ENCODE measurements around the gene SOX10. TPM values are rescaled to one million over a fixed set of nuclear protein-coding genes. Genes with fewer than 3 reads are reported as not detected.
"Not testable (repeated sequence)": the region's sequence is repeated elsewhere in the genome, so short reads cannot be mapped to it uniquely, and the experiment has no call there.

SOX10 gene
- total RNA-seq, 1 donor from 2014 or later: 4.2 TPM

DNA sequence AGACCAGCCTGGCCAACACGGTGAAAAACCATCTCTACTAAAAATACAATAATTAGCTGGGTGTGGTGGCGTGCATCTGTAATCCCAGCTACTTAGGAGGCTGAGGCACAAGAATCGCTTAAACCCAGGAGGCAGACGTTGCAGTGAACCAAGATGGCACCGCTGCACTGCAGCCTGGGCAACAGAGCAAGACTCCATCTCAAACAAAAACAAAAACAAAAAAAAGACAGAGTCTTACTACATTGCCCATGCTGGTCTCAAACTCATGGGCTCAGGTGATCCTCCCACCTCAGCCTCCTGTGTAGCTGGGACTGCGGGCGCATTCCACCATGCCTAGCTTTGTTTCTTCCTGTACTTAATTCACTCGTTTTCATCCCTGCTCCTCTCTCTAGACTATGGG, 8.3 kb downstream of the SOX10 start:
- not testable (repeated sequence) for H3K27me3 ChIP-seq (ENCODE audit: control insufficient read depth in 3 of 3, insufficient read depth in 3 of 3, low read length in 3 of 3); H3K4me3 ChIP-seq (ENCODE audit: low read length in 3 of 3); H3K4me1 ChIP-seq (ENCODE audit: control insufficient read depth in 3 of 3, insufficient read depth in 3 of 3, low read length in 3 of 3); H3K27ac ChIP-seq (ENCODE audit: low read depth, low read length); H3K36me3 ChIP-seq (ENCODE audit: control insufficient read depth in 3 of 3, insufficient read depth in 3 of 3, low read length in 3 of 3); H3K9me3 ChIP-seq (ENCODE audit: control insufficient read depth in 3 of 3, low read length in 3 of 3); H3K9ac ChIP-seq (ENCODE audit: low read depth in 1 of 3, low read length in 3 of 3)

- no peaks in the 10 kb centered on the region for H3K9me3 ChIP-seq (ENCODE audit: control insufficient read depth in 3 of 3, low read length in 3 of 3)
- H3K27me3 ChIP-seq (ENCODE audit: control insufficient read depth in 3 of 3, insufficient read depth in 3 of 3, low read length in 3 of 3): no peaks in the 10 kb centered on the region
- peaks cover 0 to 5% (median 0%) of the 10 kb centered on the region in 3 donors for H3K36me3 ChIP-seq (ENCODE audit: control insufficient read depth in 3 of 3, insufficient read depth in 3 of 3, low read length in 3 of 3)
- H3K27ac ChIP-seq (ENCODE audit: low read depth, low read length): no peak overlapping the region
- H3K4me1 ChIP-seq (ENCODE audit: control insufficient read depth in 3 of 3, insufficient read depth in 3 of 3, low read length in 3 of 3): peaks cover 0 to 3% (median 0%) of the 10 kb centered on the region in 3 donors
- no peak overlapping the region for H3K9ac ChIP-seq (ENCODE audit: low read depth in 1 of 3, low read length in 3 of 3)
- no peak overlapping the region for H3K4me3 ChIP-seq (ENCODE audit: low read length in 3 of 3)
Observed at GRCh38 chr22:37975153-37975552, 9.2 kb downstream of the SOX10 start.

DNA sequence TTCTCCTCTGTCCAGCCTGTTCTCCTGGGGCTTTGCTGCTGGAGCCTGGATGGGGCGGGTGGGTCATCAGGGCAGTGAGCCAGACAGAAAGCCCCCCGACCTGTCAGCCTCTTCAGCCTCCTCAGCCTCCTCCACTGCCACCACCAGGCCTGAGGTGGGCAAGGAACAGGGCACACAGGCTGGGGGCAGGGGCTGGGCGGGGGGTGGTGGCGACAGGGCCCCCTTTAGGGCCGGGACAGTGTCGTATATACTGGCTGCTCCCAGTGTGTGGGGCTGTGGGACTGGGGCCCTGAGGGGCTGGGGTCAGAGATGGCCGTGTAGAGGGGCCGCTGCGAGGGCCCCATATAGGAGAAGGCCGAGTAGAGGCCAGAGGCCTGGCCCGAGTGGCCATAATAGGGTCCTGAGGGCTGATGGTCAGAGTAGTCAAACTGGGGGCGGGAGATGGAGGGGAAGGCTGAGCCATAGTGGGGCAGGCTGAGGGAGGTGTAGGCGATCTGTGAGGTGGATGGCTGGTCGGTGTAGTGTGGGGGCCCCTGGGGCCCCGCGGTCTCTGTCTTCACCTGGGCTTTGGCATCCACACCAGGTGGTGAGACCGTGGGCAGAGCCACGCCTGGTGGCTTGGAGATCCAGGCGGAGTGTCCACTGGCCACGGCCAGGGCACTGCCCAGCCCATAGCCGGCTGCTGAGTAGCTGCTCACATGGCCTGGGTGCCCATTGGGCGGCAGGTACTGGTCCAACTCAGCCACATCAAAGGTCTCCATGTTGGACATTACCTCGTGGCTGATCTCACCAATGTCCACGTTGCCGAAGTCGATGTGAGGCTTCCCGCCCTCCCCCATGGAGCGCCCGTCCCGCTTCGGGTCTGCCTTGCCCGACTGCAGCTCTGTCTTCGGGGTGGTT, 10.8 kb downstream of the SOX10 start:
- Histone ChIP-seq H3K4me3 (ENCODE audit: low read length in 3 of 3) (no peak overlapping the region), H3K36me3 (ENCODE audit: control insufficient read depth in 3 of 3, insufficient read depth in 3 of 3, low read length in 3 of 3) (peaks cover 3 to 8% (median 5%) of the 10 kb centered on the region in 3 donors), H3K4me1 (ENCODE audit: control insufficient read depth in 3 of 3, insufficient read depth in 3 of 3, low read length in 3 of 3) (no peaks in the 10 kb centered on the region), H3K9ac (ENCODE audit: low read depth in 1 of 3, low read length in 3 of 3) (no peak overlapping the region), H3K27ac (ENCODE audit: low read depth, low read length) (no peak overlapping the region), H3K9me3 (ENCODE audit: control insufficient read depth in 3 of 3, low read length in 3 of 3) (no peaks in the 10 kb centered on the region), H3K27me3 (ENCODE audit: control insufficient read depth in 3 of 3, insufficient read depth in 3 of 3, low read length in 3 of 3) (no peaks in the 10 kb centered on the region)

DNA sequence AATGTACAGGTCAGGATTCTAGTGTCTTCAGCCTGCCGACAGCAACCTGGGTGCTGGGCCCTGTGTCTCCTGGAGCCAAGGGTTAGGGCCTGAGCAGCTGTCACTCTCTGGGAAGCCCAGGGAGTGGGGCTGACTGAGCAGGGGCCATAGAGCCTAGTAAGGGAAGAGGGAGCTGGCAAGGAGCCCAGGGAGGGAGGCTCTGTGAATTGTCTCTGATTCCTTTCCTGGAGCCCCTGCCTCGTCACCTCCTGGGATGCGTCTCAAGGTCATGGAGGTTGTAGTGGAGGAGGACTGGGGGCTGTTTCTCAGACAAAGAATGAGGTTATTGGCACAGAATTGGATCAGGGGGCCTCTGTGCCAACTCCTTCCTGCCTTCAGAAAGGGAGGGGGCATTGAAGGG, 11.8 kb downstream of the SOX10 start:
- Histone ChIP-seq H3K4me3 (ENCODE audit: low read length in 3 of 3) (no peak overlapping the region), H3K9me3 (ENCODE audit: control insufficient read depth in 3 of 3, low read length in 3 of 3) (no peaks in the 10 kb centered on the region), H3K9ac (ENCODE audit: low read depth in 1 of 3, low read length in 3 of 3) (no peak overlapping the region), H3K4me1 (ENCODE audit: control insufficient read depth in 3 of 3, insufficient read depth in 3 of 3, low read length in 3 of 3) (no peaks in the 10 kb centered on the region), H3K36me3 (ENCODE audit: control insufficient read depth in 3 of 3, insufficient read depth in 3 of 3, low read length in 3 of 3) (peaks cover 13 to 18% (median 14%) of the 10 kb centered on the region in 3 donors), H3K27ac (ENCODE audit: low read depth, low read length) (no peak overlapping the region), H3K27me3 (ENCODE audit: control insufficient read depth in 3 of 3, insufficient read depth in 3 of 3, low read length in 3 of 3) (no peaks in the 10 kb centered on the region)

- Histone ChIP-seq H3K27ac (ENCODE audit: low read depth, low read length) (no peak overlapping the region), H3K4me3 (ENCODE audit: low read length in 3 of 3) (no peak overlapping the region), H3K9me3 (ENCODE audit: control insufficient read depth in 3 of 3, low read length in 3 of 3) (no peaks in the 10 kb centered on the region), H3K4me1 (ENCODE audit: control insufficient read depth in 3 of 3, insufficient read depth in 3 of 3, low read length in 3 of 3) (no peaks in the 10 kb centered on the region), H3K36me3 (ENCODE audit: control insufficient read depth in 3 of 3, insufficient read depth in 3 of 3, low read length in 3 of 3) (peaks cover 21 to 25% (median 22%) of the 10 kb centered on the region in 3 donors), H3K9ac (ENCODE audit: low read depth in 1 of 3, low read length in 3 of 3) (no peak overlapping the region), H3K27me3 (ENCODE audit: control insufficient read depth in 3 of 3, insufficient read depth in 3 of 3, low read length in 3 of 3) (no peaks in the 10 kb centered on the region)
Observed at GRCh38 chr22:37971475-37972434, 12.6 kb downstream of the SOX10 start.

GRCh38 chr22:37970864-37971263, 13.5 kb downstream of the SOX10 start:
- H3K36me3 ChIP-seq (ENCODE audit: control insufficient read depth in 3 of 3, insufficient read depth in 3 of 3, low read length in 3 of 3): peaks cover 22 to 28% (median 24%) of the 10 kb centered on the region in 3 donors
- no peak overlapping the region for H3K4me3 ChIP-seq (ENCODE audit: low read length in 3 of 3)
- H3K9ac ChIP-seq (ENCODE audit: low read depth in 1 of 3, low read length in 3 of 3): peak overlapping the region in 1 of 3 donors; percentile 33
- no peak overlapping the region for H3K27ac ChIP-seq (ENCODE audit: low read depth, low read length)
- no peaks in the 10 kb centered on the region for H3K27me3 ChIP-seq (ENCODE audit: control insufficient read depth in 3 of 3, insufficient read depth in 3 of 3, low read length in 3 of 3)
- H3K4me1 ChIP-seq (ENCODE audit: control insufficient read depth in 3 of 3, insufficient read depth in 3 of 3, low read length in 3 of 3): no peaks in the 10 kb centered on the region
- H3K9me3 ChIP-seq (ENCODE audit: control insufficient read depth in 3 of 3, low read length in 3 of 3): no peaks in the 10 kb centered on the region

- no peaks in the 10 kb centered on the region for H3K9me3 ChIP-seq (ENCODE audit: control insufficient read depth in 3 of 3, low read length in 3 of 3)
- H3K27ac ChIP-seq (ENCODE audit: low read depth, low read length): no peak overlapping the region
- peaks cover 0 to 6% (median 5%) of the 10 kb centered on the region in 3 donors for H3K4me1 ChIP-seq (ENCODE audit: control insufficient read depth in 3 of 3, insufficient read depth in 3 of 3, low read length in 3 of 3)
- H3K27me3 ChIP-seq (ENCODE audit: control insufficient read depth in 3 of 3, insufficient read depth in 3 of 3, low read length in 3 of 3): no peaks in the 10 kb centered on the region
- peaks cover 22 to 25% (median 24%) of the 10 kb centered on the region in 3 donors for H3K36me3 ChIP-seq (ENCODE audit: control insufficient read depth in 3 of 3, insufficient read depth in 3 of 3, low read length in 3 of 3)
- H3K4me3 ChIP-seq (ENCODE audit: low read length in 3 of 3): no peak overlapping the region
- H3K9ac ChIP-seq (ENCODE audit: low read depth in 1 of 3, low read length in 3 of 3): no peak overlapping the region
Observed at GRCh38 chr22:37968452-37969251, 15.7 kb downstream of the SOX10 start.

GRCh38 chr22:37967637-37968451, 16.5 kb downstream of the SOX10 start:
- H3K27ac ChIP-seq (ENCODE audit: low read depth, low read length): no peak overlapping the region
- no peak overlapping the region for H3K4me3 ChIP-seq (ENCODE audit: low read length in 3 of 3)
- no peaks in the 10 kb centered on the region for H3K9me3 ChIP-seq (ENCODE audit: control insufficient read depth in 3 of 3, low read length in 3 of 3)
- no peak overlapping the region for H3K9ac ChIP-seq (ENCODE audit: low read depth in 1 of 3, low read length in 3 of 3)
- H3K36me3 ChIP-seq (ENCODE audit: control insufficient read depth in 3 of 3, insufficient read depth in 3 of 3, low read length in 3 of 3): peaks cover 25 to 27% (median 27%) of the 10 kb centered on the region in 3 donors
- peaks cover 0 to 6% (median 5%) of the 10 kb centered on the region in 3 donors for H3K4me1 ChIP-seq (ENCODE audit: control insufficient read depth in 3 of 3, insufficient read depth in 3 of 3, low read length in 3 of 3)
- H3K27me3 ChIP-seq (ENCODE audit: control insufficient read depth in 3 of 3, insufficient read depth in 3 of 3, low read length in 3 of 3): no peaks in the 10 kb centered on the region

- H3K9me3 ChIP-seq (ENCODE audit: control insufficient read depth in 3 of 3, low read length in 3 of 3): no peaks in the 10 kb centered on the region
- no peak overlapping the region for H3K9ac ChIP-seq (ENCODE audit: low read depth in 1 of 3, low read length in 3 of 3)
- peaks cover 28 to 30% (median 30%) of the 10 kb centered on the region in 3 donors for H3K36me3 ChIP-seq (ENCODE audit: control insufficient read depth in 3 of 3, insufficient read depth in 3 of 3, low read length in 3 of 3)
- peaks cover 0 to 6% (median 5%) of the 10 kb centered on the region in 3 donors for H3K4me1 ChIP-seq (ENCODE audit: control insufficient read depth in 3 of 3, insufficient read depth in 3 of 3, low read length in 3 of 3)
- H3K27ac ChIP-seq (ENCODE audit: low read depth, low read length): no peak overlapping the region
- H3K27me3 ChIP-seq (ENCODE audit: control insufficient read depth in 3 of 3, insufficient read depth in 3 of 3, low read length in 3 of 3): no peaks in the 10 kb centered on the region
- no peak overlapping the region for H3K4me3 ChIP-seq (ENCODE audit: low read length in 3 of 3)
Observed at GRCh38 chr22:37967147-37967546, 17.2 kb downstream of the SOX10 start.

All from skeletal muscle tissue (tissue), 4 donors.